CD4-positive, alpha-beta T cell treated with Interleukin-12 subunit alpha and Interleukin-12 subunit beta, for 1 hour (primary cell): Measurements from ENCODE around the gene MGMT.

Experiments used
- DNase-seq: peaks from one replicate; pipeline ENCODE4 v3.0.0-alpha.2; 2020

MGMT gene

DNA sequence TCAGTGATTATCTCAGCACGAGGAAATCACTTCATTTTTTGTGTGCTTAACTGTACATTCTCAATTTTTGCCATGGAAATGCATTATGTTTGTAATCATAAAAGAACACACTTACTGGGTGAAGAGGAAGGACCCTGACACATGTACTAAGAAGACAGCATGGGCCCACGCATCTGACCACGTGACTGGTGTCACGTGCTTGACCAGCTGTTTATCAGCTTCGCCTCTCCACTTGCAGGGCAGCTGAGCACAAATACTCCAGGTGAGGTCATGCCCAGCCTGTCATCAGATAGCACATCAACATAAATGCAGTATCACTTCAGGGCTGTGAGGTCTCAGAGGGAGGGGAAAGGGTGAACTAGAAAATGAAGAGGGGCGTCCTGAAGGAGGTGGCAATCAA, 317.2 kb downstream of the MGMT start:
- no peak for DNase-seq

DNA sequence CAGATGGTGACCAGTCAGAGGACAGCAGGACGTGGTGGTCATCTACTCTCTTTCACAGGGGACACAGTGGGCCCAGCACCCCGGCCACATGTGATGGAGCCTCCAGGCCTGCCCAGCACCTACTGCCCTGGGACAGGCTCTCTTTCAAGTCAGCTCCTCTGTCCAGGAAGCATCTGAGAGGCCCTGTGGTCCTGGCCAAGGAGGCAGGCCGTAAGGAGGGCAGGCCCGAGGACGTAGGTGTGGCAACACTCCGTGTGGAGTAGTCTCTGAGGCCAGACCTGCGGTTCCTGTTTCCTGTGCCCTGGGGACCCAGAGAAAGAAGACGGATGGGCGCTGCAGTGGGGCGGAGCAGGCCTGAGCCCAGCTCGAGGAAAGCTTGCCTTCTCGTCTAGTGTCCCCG, 317.9 kb downstream of the MGMT start:
- DNase-seq: no peak

DNA sequence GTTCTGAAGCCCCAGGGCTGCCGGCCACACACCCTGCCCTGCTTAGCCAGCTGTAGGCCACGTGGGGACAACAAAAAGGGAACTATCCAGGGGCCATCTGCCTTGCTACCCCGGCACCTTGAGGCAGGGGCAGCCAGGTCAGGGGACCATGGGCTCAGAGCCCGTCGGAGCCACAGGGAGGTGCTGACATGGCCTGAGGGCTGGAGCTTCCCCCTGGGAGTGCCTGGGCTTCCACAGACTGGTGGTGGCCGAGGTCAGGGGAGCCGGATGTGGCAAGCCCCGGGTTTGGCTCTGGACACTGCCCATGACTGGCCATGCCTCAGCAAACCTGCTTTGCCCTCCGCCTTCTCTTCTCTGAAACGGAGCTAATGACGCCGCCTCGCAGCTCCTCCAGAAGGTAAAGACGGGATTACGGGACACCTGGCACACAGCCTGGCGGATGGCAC, 318.5 kb downstream of the MGMT start:
- no peak for DNase-seq

DNA sequence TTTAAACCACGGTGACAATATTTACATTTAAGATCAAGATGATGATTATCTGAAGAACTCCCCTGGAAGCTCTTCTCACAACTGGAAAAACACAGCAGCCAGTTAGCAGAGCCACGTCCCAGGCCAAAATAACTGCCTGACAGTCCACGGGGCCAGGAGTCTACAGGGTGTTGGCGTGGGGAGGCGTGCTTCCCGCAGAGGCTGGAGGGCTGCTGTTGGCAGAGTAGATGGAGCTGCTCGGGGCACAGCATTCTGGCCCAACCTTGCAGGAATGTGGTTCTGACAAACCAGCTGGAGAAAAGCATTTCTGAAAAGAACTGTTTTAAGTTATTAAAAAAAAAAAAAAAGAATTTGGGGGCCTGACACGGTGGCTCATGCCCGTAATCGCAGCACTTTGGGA, 319.2 kb downstream of the MGMT start:
- no peak for DNase-seq

DNA sequence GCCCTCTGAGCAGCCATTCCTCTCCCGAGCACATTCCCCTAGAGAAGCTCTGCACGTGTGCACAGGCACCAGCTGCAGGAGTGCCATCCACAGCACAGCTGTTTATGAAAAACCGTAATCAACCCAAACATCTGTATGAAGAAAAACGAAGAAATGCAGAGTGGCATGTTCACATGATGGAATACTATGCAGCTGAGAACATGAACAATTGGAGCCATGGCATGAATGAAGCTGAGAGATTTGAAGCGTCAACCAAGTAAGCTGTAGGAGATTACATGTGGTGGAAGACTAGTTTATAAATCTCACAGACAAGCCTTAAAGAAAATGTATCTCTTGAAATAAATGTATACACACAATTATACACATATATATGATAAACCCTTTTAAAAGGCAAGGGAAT, 320.5 kb downstream of the MGMT start:
- DNase-seq: no peak

DNA sequence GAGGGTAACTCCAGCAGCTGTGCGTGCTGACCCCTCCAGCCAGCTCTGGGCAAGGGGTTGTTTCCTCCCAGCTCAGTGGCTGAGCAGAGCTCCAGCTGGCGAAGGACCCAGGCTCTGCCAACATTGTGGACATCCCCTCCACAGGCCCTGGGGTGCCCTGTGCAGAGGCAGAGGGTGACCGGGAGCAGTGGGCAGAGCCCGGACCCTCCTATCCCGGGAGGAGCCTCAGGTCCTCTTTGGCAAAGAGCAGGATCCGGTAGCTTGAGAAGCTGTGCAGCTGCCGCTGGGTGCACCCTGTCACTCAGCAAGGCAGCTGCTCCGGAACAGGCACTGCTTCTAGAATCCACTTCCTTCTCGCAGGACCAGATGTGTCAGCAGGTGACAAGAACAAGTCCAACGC, 321.2 kb downstream of the MGMT start:
- no peak for DNase-seq

DNA sequence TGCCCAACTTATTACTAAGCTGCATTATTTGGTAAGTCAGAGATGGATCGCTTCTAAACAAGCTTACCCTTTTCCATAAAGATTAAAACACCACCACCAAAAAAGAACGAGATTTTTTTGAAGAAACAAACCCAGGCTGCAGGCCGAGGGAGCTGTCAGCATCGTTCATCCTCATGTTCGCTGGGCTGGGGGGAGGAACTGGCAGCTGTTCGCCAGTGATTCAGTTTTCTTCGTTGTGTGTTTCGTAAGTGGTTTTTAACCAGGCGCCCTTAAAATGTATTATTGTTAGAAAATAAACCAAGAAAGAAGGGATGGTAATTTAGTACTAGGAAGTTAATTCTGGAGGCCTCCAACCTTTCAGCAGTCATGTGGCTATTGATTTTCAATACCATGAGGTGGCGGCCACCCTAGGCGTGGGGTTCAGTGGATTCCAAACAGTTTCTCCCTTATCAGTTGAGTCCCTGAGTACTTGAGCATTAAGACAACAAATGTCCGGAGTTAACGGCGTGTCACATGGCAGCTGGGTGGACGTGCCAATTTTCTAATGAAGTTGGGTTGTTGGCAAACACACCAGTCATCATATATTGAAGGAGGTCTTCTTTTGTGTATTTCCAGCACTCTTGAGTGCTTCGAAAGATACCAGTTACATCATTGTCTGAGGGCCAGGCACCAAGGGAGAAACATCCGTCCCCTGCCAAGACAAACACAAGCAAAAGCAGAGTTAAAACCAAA, 323.8 kb downstream of the MGMT start:
- no peak for DNase-seq

DNA sequence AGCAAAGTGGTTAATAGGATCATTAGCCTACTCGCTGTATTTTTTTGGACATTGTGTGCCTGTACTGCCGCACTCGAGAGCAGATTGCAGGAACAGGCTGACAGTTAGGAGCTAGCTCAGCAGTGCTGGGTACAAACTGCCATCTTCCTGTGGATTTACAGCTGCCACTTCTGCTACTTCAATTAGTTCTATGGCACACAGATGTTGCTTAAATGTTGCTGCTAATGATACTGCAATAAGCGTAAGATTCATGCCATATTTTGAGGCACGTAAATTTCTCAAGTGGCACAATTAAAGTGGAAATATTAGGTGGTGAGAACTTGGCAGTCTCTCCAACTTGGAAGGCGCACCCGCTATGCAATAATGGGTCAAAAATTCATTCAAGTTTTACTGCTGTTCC, 325.1 kb downstream of the MGMT start:
- no peak for DNase-seq

DNA sequence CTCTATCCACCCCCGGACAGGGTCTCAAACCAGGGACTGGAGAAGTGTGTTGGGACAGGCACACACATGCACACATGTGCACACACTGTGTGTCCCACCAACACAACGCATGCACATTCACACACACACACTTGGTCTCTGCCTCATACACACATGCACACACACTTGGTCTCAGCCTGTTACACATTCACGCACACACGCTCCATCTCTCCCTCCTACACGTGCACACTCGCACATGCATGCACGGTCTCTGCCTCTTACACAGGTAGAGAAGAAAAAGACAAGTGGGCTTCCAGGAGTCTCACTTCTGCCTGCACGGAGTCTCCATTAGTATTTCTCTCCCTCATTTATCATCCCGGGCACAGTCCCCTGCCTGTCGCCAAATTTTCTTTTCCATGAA, 325.8 kb downstream of the MGMT start:
- DNase-seq: no peak

DNA sequence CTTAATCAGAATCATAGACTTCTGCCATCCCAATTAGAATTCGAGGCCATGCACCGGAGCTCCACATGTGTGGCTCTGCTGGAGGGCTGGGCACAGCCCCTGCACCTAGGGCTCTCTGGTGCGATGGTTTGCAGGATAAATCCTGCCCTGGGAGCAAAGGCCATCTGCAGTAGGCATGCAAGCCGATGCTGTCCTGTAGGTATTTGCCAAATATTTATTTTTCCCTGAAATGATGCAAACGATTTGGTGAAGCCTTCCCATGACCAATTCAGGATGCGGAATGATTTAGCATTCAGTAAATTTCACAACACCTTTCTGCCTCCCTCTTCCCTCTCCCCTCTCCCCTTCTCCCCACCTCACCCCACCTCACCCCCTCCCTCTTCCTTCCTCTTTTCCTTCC, 326.4 kb downstream of the MGMT start:
- DNase-seq: no peak

DNA sequence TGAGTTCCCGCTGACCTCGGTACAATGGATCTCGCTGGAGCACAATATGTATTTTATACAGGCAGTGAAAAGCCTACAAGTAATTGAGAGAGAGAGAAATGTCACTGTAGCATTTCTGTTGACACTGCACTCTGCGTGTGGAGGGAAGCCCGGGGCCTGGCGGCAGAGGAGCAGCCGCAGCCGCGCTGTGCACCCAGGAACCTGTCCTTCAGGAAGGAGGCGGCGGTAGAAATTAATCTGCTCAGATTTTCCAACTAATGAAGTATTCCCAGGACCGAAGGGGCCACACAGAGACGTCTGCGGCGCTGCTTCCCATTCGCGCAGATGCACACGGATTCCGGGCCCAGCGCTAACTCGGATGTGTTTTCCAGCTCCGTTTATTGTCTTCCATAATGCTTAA, 327.0 kb downstream of the MGMT start:
- no peak for DNase-seq

DNA sequence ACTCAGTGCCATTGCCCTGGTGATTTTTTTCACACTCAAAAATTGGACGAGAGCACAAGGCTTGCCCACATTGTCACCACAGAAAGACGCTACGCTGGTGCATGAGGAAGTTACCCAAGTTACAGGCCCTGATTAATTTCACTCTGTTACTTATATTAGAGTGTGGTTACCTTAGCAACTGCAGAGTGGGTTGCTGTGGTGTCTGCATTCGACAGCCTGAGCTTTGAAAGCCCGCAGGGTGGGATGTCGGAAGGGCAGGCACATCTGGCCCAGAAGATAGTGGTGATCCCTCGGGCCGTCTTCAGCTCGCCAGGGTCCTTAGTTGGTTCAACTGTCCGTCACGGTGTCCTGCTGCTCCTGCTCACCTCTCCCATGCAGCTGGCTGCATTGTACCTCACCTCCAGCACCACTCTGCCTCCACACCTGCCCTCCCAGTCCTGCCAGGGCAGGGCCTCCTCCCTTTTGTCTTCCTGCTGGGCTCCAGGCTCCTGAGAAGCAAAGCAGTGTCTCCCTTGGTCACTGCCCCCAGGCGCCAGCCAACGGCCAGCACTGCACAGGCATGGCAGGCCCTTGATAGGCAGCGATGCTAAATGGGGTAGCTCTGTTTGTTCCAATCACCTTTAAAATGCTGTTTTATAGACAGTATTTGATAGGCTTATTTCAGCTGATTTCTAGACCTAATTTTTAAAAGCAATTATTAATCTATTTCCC, 329.8 kb downstream of the MGMT start:
- DNase-seq: no peak

DNA sequence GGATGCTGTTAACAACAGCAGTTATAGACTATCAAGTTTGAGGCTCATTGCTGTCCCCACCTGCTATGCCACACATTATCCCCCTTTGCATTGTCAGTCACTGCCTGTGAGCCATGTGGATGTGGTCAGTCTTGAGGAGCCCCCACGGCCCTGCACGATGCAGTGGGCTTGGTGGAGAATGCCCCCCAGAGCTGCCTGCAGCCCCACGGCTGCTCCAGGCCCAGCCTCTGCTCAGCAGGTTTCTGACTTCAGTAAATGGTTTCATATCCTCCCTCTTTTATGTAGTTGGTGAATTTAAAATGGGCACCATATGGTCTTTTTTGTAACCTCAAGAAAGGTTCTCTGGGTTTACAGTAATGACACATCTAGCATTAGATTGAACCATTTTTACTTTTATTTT, 332.9 kb downstream of the MGMT start:
- no peak for DNase-seq

DNA sequence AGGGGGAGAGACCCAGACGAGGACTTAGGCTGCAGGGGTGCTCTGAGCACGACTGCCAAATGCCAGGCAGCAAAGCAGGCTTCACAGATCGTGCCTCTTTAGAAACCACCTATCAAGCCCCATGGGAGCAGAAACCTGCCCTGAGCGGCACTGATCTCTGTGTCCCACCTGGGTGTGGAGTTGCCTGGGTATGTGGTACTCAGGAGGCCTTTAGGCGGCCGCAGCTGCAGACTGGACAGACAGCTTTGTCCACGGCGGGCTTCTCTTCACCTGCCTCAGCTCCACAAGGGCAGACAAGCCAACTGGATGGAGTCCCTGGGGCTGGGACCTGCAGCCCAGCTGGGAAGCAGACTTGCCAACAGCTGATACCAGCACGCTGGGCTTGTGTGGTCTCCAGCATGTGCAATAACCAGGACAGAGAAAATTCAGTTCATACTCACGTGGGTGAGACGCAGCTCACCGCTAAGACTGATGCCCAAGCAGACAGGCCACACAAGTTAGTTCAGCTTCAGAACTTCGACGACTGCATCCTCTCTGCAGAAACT, 333.8 kb downstream of the MGMT start:
- no peak for DNase-seq

DNA sequence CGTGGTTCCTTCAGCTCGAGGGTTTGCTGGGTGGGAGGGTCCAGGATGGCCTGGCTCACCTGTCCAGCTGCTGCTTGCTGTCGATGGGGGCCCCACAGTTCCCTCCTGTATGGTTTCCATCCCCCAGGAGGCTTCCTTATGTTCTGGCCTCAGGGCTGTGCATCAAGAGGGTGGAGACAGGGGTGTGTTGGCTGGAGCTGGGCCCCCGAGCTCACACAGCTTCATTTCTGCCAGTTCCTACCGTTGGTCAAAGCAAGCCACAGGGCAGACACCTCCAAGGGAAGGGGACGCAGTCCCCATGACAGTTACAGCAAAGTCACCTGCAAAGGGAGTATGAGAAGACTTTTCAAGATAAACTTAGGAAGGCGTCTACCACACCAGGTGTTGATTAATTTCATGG, 340.2 kb downstream of the MGMT start:
- no peak for DNase-seq

DNA sequence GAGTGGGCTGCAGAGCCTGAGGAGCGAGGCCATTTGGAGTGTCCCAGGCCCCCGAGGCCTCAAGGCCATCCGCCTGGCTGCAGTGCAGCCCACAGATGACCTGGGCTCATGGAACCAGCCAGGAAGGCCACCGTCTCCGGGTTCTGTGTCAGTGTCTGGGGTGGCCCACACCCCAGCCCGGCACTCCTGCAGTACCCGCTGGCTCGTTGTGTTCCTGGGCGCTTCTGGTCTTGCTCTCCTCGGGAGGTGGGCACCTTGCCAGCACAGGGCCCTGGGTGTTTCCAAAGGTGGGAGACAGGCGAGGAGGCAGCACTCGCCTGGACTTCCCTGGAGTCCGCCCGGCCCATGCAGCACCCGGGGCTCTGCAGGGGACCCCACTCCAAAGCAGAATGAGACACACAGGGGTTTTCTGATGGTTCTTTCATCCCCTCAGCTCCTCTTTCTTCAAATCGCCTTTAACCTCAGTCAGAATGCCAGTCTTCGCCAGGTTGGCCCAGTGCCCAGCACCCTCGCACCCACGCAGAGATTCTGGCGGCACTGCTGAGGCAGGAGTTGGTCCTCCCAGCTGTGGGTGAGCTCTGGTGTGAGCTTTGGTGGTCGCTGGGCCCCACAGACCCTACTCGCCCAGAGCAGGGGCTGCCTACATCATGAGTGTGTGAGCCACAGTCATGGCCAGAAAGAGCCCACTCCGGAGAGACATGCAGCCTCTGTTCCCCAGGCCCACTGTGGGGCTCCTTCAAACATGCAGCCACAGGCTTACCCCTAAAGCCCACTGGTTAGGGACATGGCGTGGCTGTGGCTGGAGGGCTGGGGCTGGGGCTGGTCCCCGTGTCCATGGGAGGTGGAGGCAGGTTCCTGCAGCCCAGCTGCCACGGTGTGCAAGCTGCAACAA, 341.3 kb downstream of the MGMT start:
- no peak for DNase-seq

DNA sequence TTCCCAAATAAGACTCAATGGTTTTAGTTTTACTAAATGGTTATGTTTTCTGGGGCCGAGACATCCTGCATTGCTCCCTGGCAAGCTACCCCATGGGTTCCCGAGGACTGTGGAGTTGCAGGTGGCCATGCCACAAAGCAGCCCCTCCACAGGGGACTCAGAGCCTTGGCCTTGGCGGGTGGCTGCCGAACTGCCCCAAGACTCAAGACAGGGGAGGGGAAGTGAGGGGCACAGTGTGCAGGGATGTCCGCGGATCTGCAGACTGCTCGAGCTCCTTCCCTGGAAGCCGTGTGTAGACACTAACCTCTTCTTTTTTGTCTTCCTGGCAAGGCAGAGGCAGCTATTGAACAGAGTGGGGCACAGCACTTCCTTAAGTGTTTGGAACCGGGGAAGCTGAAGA, 342.4 kb downstream of the MGMT start:
- no peak for DNase-seq

DNA sequence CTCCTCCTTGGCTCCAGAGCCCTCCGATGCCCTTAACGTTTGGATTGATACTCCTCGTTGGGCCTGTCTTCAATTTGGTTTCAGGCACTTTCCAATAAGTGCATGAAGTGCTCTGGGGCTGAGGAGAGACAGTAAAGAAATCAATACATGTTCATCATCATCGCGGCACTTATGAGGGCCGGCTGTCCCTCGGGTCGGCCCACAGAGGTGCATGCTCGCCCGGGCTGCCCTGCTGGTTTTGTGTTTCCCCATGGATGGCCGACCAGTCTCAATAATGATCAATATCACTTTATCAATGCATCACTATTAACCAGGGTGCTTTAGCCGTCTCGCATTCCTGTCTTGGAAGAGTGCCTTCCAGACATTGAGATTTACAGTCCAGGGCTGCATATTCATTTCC, 342.8 kb downstream of the MGMT start:
- DNase-seq: no peak

DNA sequence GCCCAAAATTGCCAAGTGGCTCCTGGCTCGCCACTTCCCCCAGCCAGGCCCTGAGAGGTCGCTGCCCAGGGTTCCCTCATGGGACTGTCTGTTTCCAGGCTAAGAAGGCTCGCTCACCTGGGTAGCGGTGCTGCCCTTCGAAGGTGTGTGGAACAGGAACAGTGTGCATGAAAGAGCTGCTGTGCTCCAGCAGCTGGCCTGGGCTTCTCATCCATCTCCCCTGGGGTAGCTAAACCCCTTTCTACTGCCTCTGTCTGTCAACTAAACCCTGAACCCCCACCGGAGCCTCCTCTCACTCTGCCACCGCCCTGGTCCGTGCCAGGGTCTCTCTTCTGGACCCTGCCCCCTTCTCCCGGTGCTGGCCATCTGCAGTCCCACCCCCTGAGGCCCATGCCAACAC, 344.2 kb downstream of the MGMT start:
- no peak for DNase-seq

DNA sequence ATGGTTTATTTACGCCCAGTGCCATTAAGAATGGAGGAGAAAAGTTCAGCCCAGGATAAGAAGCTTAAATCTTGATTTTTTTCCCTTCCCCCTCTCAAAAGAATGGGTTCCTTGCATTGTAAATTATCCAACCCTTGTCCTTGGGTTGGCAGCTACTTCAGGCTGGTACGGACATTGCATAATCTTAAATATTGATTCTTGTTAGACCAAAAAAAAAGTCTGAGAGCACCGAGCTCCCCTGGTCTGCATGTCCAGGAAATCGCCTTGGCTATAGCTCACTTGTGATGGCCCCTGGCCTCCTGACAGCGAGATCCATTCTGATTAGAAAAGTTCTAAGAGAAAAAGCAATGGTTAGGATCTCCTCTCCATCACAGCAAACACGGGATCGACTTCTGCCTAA, 345.4 kb downstream of the MGMT start:
- DNase-seq: no peak

DNA sequence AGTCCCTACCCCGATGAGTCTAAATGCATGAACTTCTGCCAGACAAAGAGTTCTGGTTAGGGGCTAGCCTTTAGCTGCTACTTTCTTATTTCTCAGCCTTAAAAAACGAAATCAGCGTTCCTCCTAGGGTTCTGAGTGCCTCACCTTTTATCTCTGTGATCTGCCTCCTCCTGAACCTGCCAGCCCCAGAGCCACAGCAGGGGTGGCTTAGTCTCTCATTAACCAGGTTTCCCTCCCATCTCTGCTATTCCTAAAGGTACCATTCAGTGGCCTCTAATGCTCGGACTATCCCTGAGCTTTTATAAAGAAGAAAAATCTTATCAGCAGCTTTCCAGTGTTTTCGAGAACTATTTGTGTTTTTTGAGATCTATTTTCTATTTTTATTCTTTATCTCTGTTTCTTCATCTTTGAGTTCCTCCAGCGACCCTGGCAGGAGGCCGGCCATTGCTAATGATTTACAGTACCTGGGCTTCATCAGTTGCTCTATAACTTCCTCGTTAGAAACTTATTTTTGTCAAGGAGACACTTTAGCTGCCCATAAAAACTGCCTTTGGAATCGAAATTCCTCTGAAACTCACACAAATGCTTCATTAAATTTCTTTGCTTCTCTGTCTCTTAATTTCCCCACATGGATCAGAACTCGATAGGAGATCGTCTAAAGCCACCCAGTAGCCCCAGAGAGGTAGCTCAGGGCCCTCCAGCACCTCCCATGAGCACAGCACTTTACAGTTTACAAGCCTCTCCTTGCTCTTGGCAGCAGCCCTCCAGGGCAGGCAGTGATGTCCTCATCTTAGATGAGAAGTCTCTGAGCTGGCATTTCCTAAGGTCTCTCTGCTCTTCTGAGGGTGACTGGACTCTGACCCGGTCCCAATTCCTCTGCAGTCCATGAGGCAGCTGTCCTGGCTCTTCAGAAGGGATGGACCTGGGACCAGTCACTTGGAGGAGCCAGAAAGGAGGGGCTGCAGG, 347.9 kb downstream of the MGMT start:
- no peak for DNase-seq
